Nephron (organoid): Measurements from ENCODE around the gene THSD4.

ENCODE experiments used
- H3K27ac Mint-ChIP-seq, 3 experiments: 2 replicates each; pipeline ENCODE4 v1.8.0; 2020; ENCODE audit warnings: mixed read lengths in 3 of 3, mild to moderate bottlenecking in 2 of 3, moderate library complexity in 1 of 3
- H3K27me3 Mint-ChIP-seq: 2 replicates; pipeline ENCODE4 v1.8.0; 2021; ENCODE audit warnings: low read depth, mild to moderate bottlenecking, moderate library complexity, mixed read lengths
- H3K36me3 Mint-ChIP-seq: 2 replicates; pipeline ENCODE4 v1.8.0; 2020; ENCODE audit warnings: low read depth, mixed read lengths
- H3K4me1 Mint-ChIP-seq: 2 replicates; pipeline ENCODE4 v1.8.0; 2020; ENCODE audit warnings: mixed read lengths
- H3K4me3 Mint-ChIP-seq, 3 experiments: 2 replicates each; pipeline ENCODE4 v1.8.0; 2020; ENCODE audit warnings: mild to moderate bottlenecking in 3 of 3, mixed read lengths in 3 of 3, moderate library complexity in 2 of 3
- H3K9me3 Mint-ChIP-seq: 2 replicates; pipeline ENCODE4 v1.8.0; 2020; ENCODE audit warnings: mixed read lengths
- TF ChIP-seq, protein P1 (sequence below), 3 experiments: fragments of 200-600 bp; sonication (generic); IDR thresholded peaks; one replicate each; pipeline ENCODE4 v1.5.0; 2021; ENCODE audit warnings: antibody characterized with exemption in 3 of 3; ENCODE audit not compliant: unreplicated experiment in 3 of 3

Gene THSD4

DNA sequence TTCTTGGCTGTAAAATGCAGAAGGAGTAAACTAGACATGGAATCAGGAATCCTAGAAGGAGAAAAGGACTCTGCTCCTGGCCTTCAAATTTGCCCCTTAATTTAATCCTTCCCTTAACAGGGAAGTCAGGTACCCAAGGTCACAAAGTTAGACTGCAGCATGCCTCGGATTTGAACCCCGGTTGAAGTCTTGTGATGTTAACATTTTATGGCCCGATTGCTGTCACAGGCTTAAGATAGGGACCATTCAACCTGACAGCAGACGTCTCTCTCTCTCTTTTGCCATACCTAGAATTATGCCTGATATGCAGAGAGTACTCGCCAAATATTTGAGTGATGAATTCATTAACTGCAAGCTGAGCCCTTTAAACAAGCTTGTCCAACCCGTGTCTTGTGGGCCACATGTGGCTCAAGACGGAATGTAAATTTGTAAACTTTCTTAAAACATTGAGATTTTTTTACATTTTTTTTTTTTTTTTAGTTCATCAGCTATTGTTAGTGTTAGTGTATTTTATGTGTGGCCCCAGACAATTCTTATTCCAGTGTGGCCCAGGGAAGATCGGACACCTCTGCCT, 217.2 kb downstream of the THSD4 start:
- Mint-ChIP-seq H3K9me3 (no peaks in the 10 kb centered on the region), H3K36me3 (no peaks in the 10 kb centered on the region), H3K4me3 (no peak overlapping the region), H3K27me3 (peaks cover 3% of the 10 kb centered on the region), H3K27ac (no peak overlapping the region), H3K4me1 (peaks cover 73% of the 10 kb centered on the region)
- TF ChIP-seq, protein P1, sequence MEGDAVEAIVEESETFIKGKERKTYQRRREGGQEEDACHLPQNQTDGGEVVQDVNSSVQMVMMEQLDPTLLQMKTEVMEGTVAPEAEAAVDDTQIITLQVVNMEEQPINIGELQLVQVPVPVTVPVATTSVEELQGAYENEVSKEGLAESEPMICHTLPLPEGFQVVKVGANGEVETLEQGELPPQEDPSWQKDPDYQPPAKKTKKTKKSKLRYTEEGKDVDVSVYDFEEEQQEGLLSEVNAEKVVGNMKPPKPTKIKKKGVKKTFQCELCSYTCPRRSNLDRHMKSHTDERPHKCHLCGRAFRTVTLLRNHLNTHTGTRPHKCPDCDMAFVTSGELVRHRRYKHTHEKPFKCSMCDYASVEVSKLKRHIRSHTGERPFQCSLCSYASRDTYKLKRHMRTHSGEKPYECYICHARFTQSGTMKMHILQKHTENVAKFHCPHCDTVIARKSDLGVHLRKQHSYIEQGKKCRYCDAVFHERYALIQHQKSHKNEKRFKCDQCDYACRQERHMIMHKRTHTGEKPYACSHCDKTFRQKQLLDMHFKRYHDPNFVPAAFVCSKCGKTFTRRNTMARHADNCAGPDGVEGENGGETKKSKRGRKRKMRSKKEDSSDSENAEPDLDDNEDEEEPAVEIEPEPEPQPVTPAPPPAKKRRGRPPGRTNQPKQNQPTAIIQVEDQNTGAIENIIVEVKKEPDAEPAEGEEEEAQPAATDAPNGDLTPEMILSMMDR (IDR thresholded peaks at IDR 0.05; ENCODE audit: unreplicated experiment in 3 of 3): no peak

DNA sequence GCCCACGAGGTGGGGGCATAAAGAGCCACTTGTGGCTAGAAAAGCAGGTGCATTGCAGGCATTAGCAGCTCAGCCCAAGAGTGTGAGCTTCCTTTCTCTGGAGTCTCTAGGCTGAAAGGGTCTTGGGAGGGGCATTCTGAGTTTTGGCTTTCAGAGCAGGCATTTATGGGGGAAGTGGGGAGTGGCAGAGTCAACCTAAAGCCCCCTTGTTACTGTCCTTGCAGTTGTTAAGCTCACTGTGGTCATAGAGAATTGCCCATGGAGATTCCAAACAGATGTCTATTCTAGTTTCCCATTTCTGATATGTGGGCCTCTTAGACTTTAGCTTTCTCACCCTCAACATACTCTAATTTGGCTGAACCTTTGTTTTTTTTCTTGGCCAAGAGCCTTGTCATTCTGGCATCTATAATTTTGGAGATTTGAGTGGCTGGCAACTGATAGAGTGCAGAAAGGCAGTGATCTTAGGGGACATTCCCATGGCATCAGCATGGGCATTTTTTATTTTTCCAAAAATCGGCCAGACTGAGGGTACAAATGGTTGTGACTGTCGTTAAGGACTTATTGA, 217.9 kb downstream of the THSD4 start:
- Mint-ChIP-seq H3K4me1 (peaks cover 74% of the 10 kb centered on the region), H3K9me3 (no peaks in the 10 kb centered on the region), H3K27me3 (peaks cover 3% of the 10 kb centered on the region), H3K36me3 (no peaks in the 10 kb centered on the region), H3K4me3 (no peak overlapping the region), H3K27ac (peak overlapping the region; percentile 85)
- TF ChIP-seq, protein P1 (IDR thresholded peaks at IDR 0.05; ENCODE audit: unreplicated experiment in 3 of 3): no peak

DNA sequence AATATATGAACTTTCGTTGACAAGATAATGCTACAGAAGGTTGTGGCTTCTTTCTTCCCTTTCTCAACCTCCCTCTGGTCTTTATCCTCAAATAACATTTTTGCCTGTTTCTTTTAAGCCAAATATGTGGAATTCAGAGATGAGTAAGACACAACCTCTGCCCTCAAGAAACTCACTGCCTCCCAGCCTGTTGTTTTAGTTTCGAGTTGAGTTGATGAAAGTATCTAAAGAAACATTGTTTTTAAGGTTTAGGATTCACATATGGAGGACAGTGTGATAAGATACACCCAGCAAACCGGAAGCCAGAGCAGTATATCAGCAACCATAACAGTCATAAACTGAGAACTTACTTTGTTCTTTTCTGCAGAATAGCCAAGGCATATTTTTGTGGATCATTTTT, 218.6 kb downstream of the THSD4 start:
- Mint-ChIP-seq H3K27ac (peak overlapping the region; percentile 85), H3K27me3 (peaks cover 3% of the 10 kb centered on the region), H3K36me3 (no peaks in the 10 kb centered on the region), H3K9me3 (no peaks in the 10 kb centered on the region), H3K4me1 (peaks cover 78% of the 10 kb centered on the region), H3K4me3 (no peak overlapping the region)
- TF ChIP-seq, protein P1 (IDR thresholded peaks at IDR 0.05; ENCODE audit: unreplicated experiment in 3 of 3): no peak

DNA sequence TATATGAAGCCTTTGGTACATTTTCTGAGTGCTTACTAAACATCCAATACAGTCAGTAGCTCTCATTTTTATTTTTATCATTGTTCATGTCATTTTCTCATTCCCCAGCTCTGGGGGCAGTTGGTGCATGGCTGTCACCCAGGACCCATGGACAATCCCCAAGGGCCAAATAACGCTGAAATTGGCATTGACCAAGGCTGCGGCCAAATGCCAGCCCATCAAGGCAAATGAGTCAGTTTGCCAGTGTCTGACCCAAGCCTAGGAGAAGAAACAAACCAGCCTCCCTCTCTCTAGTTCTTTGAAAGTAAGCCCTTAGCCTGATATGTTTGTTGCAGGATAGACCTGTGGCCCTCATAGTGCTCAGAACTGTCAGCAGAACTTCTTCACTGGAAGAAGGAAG, 219.2 kb downstream of the THSD4 start:
- Mint-ChIP-seq H3K4me3 (no peak overlapping the region), H3K4me1 (peaks cover 78% of the 10 kb centered on the region), H3K9me3 (no peaks in the 10 kb centered on the region), H3K27me3 (peaks cover 3% of the 10 kb centered on the region), H3K27ac (peak overlapping the region; percentile 85), H3K36me3 (no peaks in the 10 kb centered on the region)
- TF ChIP-seq, protein P1 (IDR thresholded peaks at IDR 0.05; ENCODE audit: unreplicated experiment in 3 of 3): no peak

DNA sequence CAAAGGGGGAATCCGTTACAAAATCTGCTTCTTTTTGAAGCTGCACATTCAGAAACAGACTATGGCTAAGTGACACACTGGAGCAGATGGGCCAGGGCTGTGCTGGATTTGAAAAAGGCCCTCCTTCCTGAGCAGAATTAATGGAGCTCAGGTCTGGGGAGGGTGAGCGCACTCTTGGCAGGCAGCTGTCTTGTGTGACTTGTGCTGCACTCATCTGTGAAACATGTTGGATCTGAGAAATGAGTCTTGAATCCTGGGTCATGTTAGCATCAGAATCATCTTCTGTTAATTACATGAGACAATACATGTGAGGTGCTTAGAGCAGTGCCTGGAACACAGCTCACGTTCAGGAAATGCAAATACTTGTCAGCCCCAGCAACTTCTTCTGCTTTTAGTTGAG, 219.6 kb downstream of the THSD4 start:
- peaks cover 76% of the 10 kb centered on the region for H3K4me1 Mint-ChIP-seq
- TF ChIP-seq, protein P1 (IDR thresholded peaks at IDR 0.05; ENCODE audit: unreplicated experiment in 3 of 3): no peak
- no peak overlapping the region for H3K4me3 Mint-ChIP-seq
- no peaks in the 10 kb centered on the region for H3K9me3 Mint-ChIP-seq
- no peaks in the 10 kb centered on the region for H3K36me3 Mint-ChIP-seq
- H3K27ac Mint-ChIP-seq: peak overlapping the region; percentile 85
- peaks cover 3% of the 10 kb centered on the region for H3K27me3 Mint-ChIP-seq

DNA sequence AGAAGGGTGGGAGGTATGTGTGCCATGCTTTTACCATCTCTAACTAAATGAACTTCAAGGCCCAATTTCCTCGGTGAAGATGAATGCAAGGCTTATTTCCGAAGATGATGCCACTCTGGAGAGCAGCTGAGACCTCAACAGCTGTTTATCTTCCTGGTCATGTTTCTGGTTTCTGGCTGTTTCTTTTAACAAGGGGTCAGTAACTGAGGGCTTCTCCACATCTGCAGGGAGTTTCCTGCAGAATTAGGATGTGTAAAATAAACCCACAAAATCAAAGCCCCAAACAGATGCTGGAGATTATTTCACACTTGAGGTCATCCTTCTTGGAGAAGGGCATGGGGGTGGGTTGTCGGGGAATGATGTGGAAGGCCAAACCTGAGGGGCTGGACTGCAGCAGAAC, 220.3 kb downstream of the THSD4 start:
- H3K27ac Mint-ChIP-seq: peak overlapping the region; percentile 83 to 85 (median 85)
- H3K9me3 Mint-ChIP-seq: no peaks in the 10 kb centered on the region
- no peaks in the 10 kb centered on the region for H3K36me3 Mint-ChIP-seq
- TF ChIP-seq, protein P1 (IDR thresholded peaks at IDR 0.05; ENCODE audit: unreplicated experiment in 3 of 3): no peak
- peaks cover 3% of the 10 kb centered on the region for H3K27me3 Mint-ChIP-seq
- peak overlapping the region in 1 of 3 experiments; percentile 18 for H3K4me3 Mint-ChIP-seq
- H3K4me1 Mint-ChIP-seq: peaks cover 71% of the 10 kb centered on the region
